Epithelial cell of esophagus (primary cell): ENCODE measurements around the gene DAG1.
"Not testable (repeated sequence)": the region's sequence is repeated elsewhere in the genome, so short reads cannot be mapped to it uniquely, and the experiment has no call there.

Experiments
- DNase-seq: peaks from one replicate; pipeline ENCODE4 v3.0.0; 2010; ENCODE audit warnings: low read depth
- H3K4me3 ChIP-seq: 2 replicates; pipeline ENCODE4 v1.5.1; 2011; ENCODE audit warnings: mild to moderate bottlenecking, low read length, control low read depth
- CTCF ChIP-seq: IDR thresholded peaks from 2 replicates; pipeline ENCODE4 v1.5.1; 2011; ENCODE audit warnings: low read depth, mild to moderate bottlenecking, low read length, control low read depth, inconsistent platforms; ENCODE audit not compliant: insufficient read depth; ENCODE audit errors: missing control alignments

The DAG1 gene

GRCh38 chr3:49493901-49494300 lies 23.8 kb downstream of the DAG1 start:
- no peak for TF ChIP-seq CTCF
- H3K4me3 ChIP-seq: no peak overlapping the region
- DNase-seq: no peak

GRCh38 chr3:49495023-49495422 lies 25.0 kb downstream of the DAG1 start:
- DNase-seq: no peak
- no peak for TF ChIP-seq CTCF
- no peak overlapping the region for H3K4me3 ChIP-seq

GRCh38 chr3:49496845-49497244 lies 26.8 kb downstream of the DAG1 start:
- not testable (repeated sequence) for H3K4me3 ChIP-seq, DNase-seq

- DNase-seq: no peak
- no peak overlapping the region for H3K4me3 ChIP-seq
- no peak for TF ChIP-seq CTCF
Measured at GRCh38 chr3:49497606-49498005, 27.5 kb downstream of the DAG1 start.

- DNase-seq: no peak
- TF ChIP-seq CTCF: no peak
- H3K4me3 ChIP-seq: no peak overlapping the region
Measured at GRCh38 chr3:49498239-49498638, 28.2 kb downstream of the DAG1 start.

GRCh38 chr3:49498648-49499047 lies 28.6 kb downstream of the DAG1 start:
- H3K4me3 ChIP-seq: no peak overlapping the region
- no peak for TF ChIP-seq CTCF
- no peak for DNase-seq

GRCh38 chr3:49500205-49500731 lies 30.2 kb downstream of the DAG1 start:
- peak; percentile 42 for DNase-seq
- no peak for TF ChIP-seq CTCF
- H3K4me3 ChIP-seq: no peak overlapping the region
